ENCODE data around the gene RNASE13. TPM values are rescaled to one million over a fixed set of nuclear protein-coding genes. Genes with fewer than 3 reads are reported as not detected.

The RNASE13 gene
- total RNA-seq, 4 donors from 2014 or later, result not detected

DNA sequence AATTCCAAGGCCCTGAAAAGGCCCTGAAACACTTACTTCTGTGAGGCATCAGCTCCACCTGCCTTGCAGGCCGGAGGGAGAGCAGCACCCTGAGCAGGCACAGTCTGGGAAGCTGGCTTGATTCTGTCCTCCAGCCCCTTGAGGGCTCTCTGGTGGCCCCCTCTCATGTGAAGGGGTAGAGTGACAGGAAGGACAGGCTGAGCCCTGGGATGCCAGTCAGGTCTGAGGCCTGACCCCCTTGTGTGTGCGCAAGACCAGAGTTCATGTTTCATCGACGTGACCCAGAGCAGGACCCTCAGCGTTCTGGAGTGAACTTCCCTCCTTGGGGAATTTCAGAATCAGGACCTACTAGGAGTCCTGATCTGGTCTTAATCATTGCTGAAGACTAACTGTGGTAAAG lies 24.3 kb upstream of the RNASE13 start:
- TF ChIP-seq, protein P1, sequence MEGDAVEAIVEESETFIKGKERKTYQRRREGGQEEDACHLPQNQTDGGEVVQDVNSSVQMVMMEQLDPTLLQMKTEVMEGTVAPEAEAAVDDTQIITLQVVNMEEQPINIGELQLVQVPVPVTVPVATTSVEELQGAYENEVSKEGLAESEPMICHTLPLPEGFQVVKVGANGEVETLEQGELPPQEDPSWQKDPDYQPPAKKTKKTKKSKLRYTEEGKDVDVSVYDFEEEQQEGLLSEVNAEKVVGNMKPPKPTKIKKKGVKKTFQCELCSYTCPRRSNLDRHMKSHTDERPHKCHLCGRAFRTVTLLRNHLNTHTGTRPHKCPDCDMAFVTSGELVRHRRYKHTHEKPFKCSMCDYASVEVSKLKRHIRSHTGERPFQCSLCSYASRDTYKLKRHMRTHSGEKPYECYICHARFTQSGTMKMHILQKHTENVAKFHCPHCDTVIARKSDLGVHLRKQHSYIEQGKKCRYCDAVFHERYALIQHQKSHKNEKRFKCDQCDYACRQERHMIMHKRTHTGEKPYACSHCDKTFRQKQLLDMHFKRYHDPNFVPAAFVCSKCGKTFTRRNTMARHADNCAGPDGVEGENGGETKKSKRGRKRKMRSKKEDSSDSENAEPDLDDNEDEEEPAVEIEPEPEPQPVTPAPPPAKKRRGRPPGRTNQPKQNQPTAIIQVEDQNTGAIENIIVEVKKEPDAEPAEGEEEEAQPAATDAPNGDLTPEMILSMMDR (IDR thresholded peaks at IDR 0.05), result no peak
- no peak for TF ChIP-seq POLR2A (IDR thresholded peaks at IDR 0.05)
- DNase-seq, result no peak
- 89 to 95% methylated on average over 5 of the region's 5 CpGs for WGBS, 2 donors
- no peak overlapping the region for H3K4me3 ChIP-seq (replicated peaks in 1 of 3)
- H3K27me3 ChIP-seq, result no peaks in the 10 kb centered on the region
- no peaks in the 10 kb centered on the region for H3K36me3 ChIP-seq
- intact Hi-C loops (cut with DNase I), result no loop called here
- peaks cover 0 to 10% of the 10 kb centered on the region in 2 donors for H3K4me1 ChIP-seq
- H3K9me3 ChIP-seq, result no peaks in the 10 kb centered on the region
- H3K27ac ChIP-seq, result no peak overlapping the region

DNA sequence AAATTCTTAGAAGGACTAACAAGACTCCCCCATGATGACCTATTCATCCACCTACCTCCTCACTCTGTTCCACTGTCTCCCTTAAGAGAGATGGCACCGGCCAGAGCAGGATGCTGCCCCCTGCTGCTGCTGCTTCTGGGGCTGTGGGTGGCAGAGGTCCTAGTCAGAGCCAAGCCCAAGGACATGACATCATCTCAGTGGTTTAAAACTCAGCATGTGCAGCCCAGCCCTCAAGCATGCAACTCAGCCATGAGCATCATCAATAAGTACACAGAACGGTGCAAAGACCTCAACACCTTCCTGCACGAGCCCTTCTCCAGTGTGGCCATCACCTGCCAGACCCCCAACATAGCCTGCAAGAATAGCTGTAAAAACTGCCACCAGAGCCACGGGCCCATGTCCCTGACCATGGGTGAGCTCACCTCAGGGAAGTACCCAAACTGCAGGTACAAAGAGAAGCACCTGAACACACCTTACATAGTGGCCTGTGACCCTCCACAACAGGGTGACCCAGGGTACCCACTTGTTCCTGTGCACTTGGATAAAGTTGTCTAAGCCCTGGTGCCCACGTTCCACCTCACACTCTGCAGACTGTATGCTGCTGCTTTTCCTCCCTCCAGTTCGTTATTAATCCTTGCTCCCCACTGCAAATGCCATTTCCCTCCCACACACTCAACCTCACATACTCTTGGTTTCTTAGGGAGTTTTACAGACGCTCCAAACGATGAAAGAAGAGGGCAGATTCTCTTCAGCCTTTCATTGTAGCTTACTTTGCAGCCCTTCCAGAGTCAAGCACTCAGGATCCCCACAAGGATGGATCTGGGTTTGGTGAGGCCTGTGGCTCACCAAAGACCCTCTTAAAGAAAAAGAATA lies 23.4 kb upstream of the RNASE13 start, which contains the start of gene RNASE8:
Gene RNASE8, plus strand, starts transcription at position 20 of the 873 bp plus-strand sequence. Its CDS starts 71 bp downstream, at position 91.
- Histone ChIP-seq H3K27me3 (no peaks in the 10 kb centered on the region), H3K36me3 (no peaks in the 10 kb centered on the region), H3K27ac (no peak within 1 kb of the TSS), H3K4me3 (replicated peaks in 1 of 3) (no peak within 1 kb of the TSS), H3K9me3 (no peaks in the 10 kb centered on the region), H3K4me1 (peaks cover 0 to 2% of the 10 kb centered on the region in 2 donors)
- intact Hi-C loops (cut with DNase I), result no loop called here
- 73 to 81% methylated on average over 8 of the region's 8 CpGs for WGBS, 2 donors
- no peak for DNase-seq
- TF ChIP-seq POLR2A (IDR thresholded peaks at IDR 0.05), result no peak
- TF ChIP-seq, protein P1 (IDR thresholded peaks at IDR 0.05), result no peak

DNA sequence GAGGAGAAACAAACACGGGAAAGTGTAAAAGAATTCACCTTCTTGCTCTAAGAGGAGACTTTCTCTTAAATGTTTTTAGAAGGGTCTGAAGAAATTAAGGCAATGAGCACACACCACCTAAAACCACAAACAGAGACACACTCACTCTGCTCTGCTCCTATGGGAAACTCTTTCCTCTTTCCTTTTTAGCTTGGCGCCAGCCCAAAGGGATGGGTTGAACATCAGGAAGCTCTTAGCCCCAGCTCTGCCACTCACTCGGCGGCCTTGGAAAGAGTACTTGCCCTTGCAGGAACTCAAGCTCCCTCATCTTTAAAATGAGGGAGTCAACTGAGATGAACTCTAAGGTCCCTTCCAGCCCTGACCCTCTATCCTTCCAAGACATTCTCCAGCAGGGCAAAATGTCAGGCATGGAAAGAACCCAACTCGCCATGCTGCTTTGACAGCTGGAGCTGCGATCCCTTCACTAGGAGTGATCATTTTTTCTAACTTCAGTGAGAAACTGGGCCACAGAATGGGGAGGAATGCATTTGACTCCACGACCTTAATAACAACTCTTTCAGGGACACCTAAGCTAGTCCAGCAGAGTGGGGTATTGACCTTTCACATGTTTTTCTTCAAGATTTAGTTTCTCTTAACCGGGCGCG lies 22.0 kb upstream of the RNASE13 start:
- Histone ChIP-seq H3K9me3 (no peaks in the 10 kb centered on the region), H3K27ac (no peak overlapping the region), H3K4me3 (replicated peaks in 1 of 3) (no peak overlapping the region), H3K4me1 (no peaks in the 10 kb centered on the region), H3K27me3 (no peaks in the 10 kb centered on the region), H3K36me3 (no peaks in the 10 kb centered on the region)
- intact Hi-C loops (cut with DNase I), result no loop called here
- TF ChIP-seq, protein P1 (IDR thresholded peaks at IDR 0.05), result no peak
- TF ChIP-seq POLR2A (IDR thresholded peaks at IDR 0.05), result no peak
- 75 to 76% methylated on average over 10 of the region's 10 CpGs for WGBS, 2 donors
- DNase-seq, result no peak

DNA sequence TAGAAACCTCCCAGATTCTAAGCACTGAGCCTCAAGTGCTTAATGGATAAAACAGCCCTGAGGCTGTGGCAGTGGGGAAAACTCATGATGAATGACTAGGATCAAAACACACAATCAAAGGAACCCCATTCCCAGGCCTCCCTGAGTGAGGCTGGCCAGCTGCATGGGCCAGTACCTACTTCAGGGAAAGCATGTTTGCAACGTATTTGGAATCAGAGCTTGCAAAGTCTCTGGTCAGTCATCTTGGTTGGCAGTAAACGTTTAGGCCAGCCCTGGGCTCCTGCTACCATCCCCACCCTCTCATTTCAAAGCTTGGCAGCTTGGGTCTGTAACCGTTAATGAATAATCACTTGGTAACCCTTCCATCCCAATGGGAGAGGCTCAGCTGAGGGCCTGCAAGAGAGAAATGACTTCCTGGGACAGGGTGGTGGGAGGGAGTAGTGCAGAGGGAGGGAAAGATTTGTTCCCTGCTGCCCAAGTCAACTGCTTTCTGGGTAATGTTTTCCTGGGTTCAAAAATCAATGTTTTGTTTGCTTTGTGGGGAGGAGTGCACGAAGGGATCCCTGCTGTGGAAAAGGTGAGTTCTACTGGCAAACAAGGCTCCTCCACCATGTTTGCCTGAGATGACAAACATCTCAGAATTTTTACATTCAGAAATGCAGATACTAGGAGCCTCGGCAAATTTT lies 21.0 kb upstream of the RNASE13 start:
- Histone ChIP-seq H3K4me1 (no peaks in the 10 kb centered on the region), H3K27me3 (no peaks in the 10 kb centered on the region), H3K9me3 (no peaks in the 10 kb centered on the region), H3K36me3 (no peaks in the 10 kb centered on the region), H3K27ac (no peak overlapping the region), H3K4me3 (replicated peaks in 1 of 3) (no peak overlapping the region)
- intact Hi-C loops (cut with DNase I), result no loop called here
- WGBS, 2 donors, result 73 to 76% methylated on average over 5 of the region's 5 CpGs
- TF ChIP-seq, protein P1 (IDR thresholded peaks at IDR 0.05), result no peak
- TF ChIP-seq POLR2A (IDR thresholded peaks at IDR 0.05), result no peak
- no peak for DNase-seq
